Fibroblast of lung (primary cell): ENCODE measurements around the gene PDIA5. TPM values are rescaled to one million over a fixed set of nuclear protein-coding genes. Genes with fewer than 3 reads are reported as not detected.

Source experiments
- DNase-seq, 2 donors: peaks; one replicate each; pipeline versions ENCODE4 v3.0.0 to v3.0.0-alpha.2; 2010; ENCODE audit warnings: low read depth in 2 of 2
- H2AFZ ChIP-seq: 2 replicates; pipeline ENCODE4 v1.5.1; 2012; ENCODE audit warnings: low read length, control low read depth, inconsistent platforms
- H3K27ac ChIP-seq: 2 replicates; pipeline ENCODE4 v1.5.1; 2011; ENCODE audit warnings: low read length, control low read depth; ENCODE audit not compliant: insufficient read depth
- H3K27me3 ChIP-seq: 2 replicates; pipeline ENCODE4 v1.5.1; 2011; ENCODE audit warnings: mild to moderate bottlenecking, low read length; ENCODE audit not compliant: control insufficient read depth, insufficient read depth
- H3K36me3 ChIP-seq: 2 replicates; pipeline ENCODE4 v1.5.1; 2011; ENCODE audit warnings: low read length; ENCODE audit not compliant: control insufficient read depth, insufficient read depth
- H3K4me1 ChIP-seq: 2 replicates; pipeline ENCODE4 v1.5.1; 2011; ENCODE audit warnings: low read length; ENCODE audit not compliant: control insufficient read depth, insufficient read depth; ENCODE audit errors: extremely low read depth
- H3K4me2 ChIP-seq: 2 replicates; pipeline ENCODE4 v1.5.1; 2011; ENCODE audit warnings: low read length, control low read depth; ENCODE audit not compliant: insufficient read depth; ENCODE audit errors: extremely low read depth
- H3K4me3 ChIP-seq, 4 experiments: fragments of 200-600 bp in 1 of 4; sonication (generic) in 1 of 4; replicated peaks in 1 of 4; 2 replicates each; pipeline ENCODE4 v1.5.1; 2011 to 2016; ENCODE audit warnings: low read length in 4 of 4, low read depth in 3 of 4, mild to moderate bottlenecking in 3 of 4, control low read depth in 2 of 4, inconsistent platforms in 1 of 4, mixed read lengths in 1 of 4; ENCODE audit not compliant: insufficient read depth in 1 of 4; ENCODE audit errors: control extremely low read depth in 1 of 4
- H3K79me2 ChIP-seq: 2 replicates; pipeline ENCODE4 v1.5.1; 2012; ENCODE audit warnings: mild to moderate bottlenecking, low read length, inconsistent platforms; ENCODE audit not compliant: control insufficient read depth, insufficient read depth
- H3K9ac ChIP-seq: 2 replicates; pipeline ENCODE4 v1.5.1; 2011; ENCODE audit warnings: mild to moderate bottlenecking, low read length, control low read depth; ENCODE audit not compliant: insufficient read depth
- H3K9me3 ChIP-seq: 2 replicates; pipeline ENCODE4 v1.5.1; 2012; ENCODE audit warnings: low read depth, low read length; ENCODE audit not compliant: control insufficient read depth, insufficient read depth
- H4K20me1 ChIP-seq: 2 replicates; pipeline ENCODE4 v1.5.1; 2011; ENCODE audit warnings: low read length; ENCODE audit not compliant: control insufficient read depth, insufficient read depth; ENCODE audit errors: extremely low read depth
- CTCF ChIP-seq, 2 donors: IDR thresholded peaks in 1 of 2; conservative IDR thresholded peaks in 1 of 2; 1 replicate in 1 of 2; 2 replicates in 1 of 2; pipeline ENCODE4 v1.5.1; 2011 to 2012; ENCODE audit warnings: low read length in 2 of 2, control low read depth in 1 of 2, inconsistent platforms in 1 of 2, low read depth in 1 of 2, mild to moderate bottlenecking in 1 of 2
- EZH2 ChIP-seq: IDR thresholded peaks from 2 replicates; pipeline ENCODE4 v1.5.1; 2012; ENCODE audit warnings: low read length, control low read depth, mild to moderate bottlenecking; ENCODE audit errors: missing control alignments
- polyA plus RNA-seq, 2 donors: library from polyadenylated mRNA; depleted of rRNA in 1 of 2; stranded (reverse) in 1 of 2; unstranded in 1 of 2; fragments of >200 nt; gene quantifications; 2 replicates each; pipeline ENCODE4 v1.2.1, GENCODE V29; 2011 to 2012; ENCODE audit warnings: missing spikeins in 1 of 2
- total RNA-seq: library from RNA; depleted of rRNA; stranded (reverse); fragments of >200 nt; gene quantifications from 2 replicates; pipeline ENCODE4 v1.2.1, GENCODE V29; 2014

Gene PDIA5
- total and polyA plus RNA-seq, 2 donors (not counting 1 experiment from before 2014, with no cell fraction given): 27.9 to 51.4 TPM

DNA sequence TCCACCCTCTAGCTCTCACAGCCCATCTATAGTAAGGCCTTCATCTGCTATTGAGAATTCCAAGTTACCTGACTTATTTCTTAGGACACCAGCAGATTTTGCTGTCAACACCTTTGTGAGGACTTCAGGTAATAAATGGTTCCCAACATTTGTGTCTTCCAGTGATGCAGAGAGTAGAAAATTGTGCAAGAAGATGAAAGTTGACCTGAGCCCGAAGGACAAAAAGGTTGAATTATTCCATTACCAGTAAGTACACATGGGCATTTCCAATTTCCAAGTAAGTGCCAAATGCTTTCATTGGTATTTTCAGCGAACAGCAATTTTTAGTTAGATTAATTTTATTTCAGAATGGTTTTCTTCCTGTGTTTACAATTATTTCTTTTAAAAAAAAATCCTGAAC lies 35.4 kb downstream of the PDIA5 start:
- DNase-seq: no peak
- no peak overlapping the region for H3K4me3 ChIP-seq
- H3K9ac ChIP-seq: no peak overlapping the region
- TF ChIP-seq EZH2: no peak
- TF ChIP-seq CTCF (conservative IDR thresholded peaks at IDR 0.05 in 1 of 2, IDR thresholded peaks at IDR 0.05 in 1 of 2; ENCODE audit: low read depth in 1 of 2, low read length in 2 of 2): no peak
- H3K4me1 ChIP-seq: peaks cover 9% of the 10 kb centered on the region
- peaks cover 16% of the 10 kb centered on the region for H3K36me3 ChIP-seq
- H3K27me3 ChIP-seq: no peaks in the 10 kb centered on the region
- no peak overlapping the region for H3K27ac ChIP-seq
- H2AFZ ChIP-seq: no peak overlapping the region
- H3K4me2 ChIP-seq: no peak overlapping the region
- H3K9me3 ChIP-seq: no peaks in the 10 kb centered on the region
- H4K20me1 ChIP-seq: no peaks in the 10 kb centered on the region
- H3K79me2 ChIP-seq: no peaks in the 10 kb centered on the region

- Histone ChIP-seq H3K9ac (no peak overlapping the region), H4K20me1 (no peaks in the 10 kb centered on the region), H3K27me3 (no peaks in the 10 kb centered on the region), H3K27ac (no peak overlapping the region), H3K4me3 (no peak overlapping the region), H3K4me1 (peaks cover 9% of the 10 kb centered on the region), H3K79me2 (no peaks in the 10 kb centered on the region), H3K9me3 (no peaks in the 10 kb centered on the region), H3K4me2 (no peak overlapping the region), H2AFZ (no peak overlapping the region), H3K36me3 (peaks cover 16% of the 10 kb centered on the region)
- TF ChIP-seq EZH2 (no peak), CTCF (conservative IDR thresholded peaks at IDR 0.05 in 1 of 2, IDR thresholded peaks at IDR 0.05 in 1 of 2; ENCODE audit: low read depth in 1 of 2, low read length in 2 of 2) (no peak)
- no peak for DNase-seq
Observed at GRCh38 chr3:123102826-123103225, 36.0 kb downstream of the PDIA5 start.

DNA sequence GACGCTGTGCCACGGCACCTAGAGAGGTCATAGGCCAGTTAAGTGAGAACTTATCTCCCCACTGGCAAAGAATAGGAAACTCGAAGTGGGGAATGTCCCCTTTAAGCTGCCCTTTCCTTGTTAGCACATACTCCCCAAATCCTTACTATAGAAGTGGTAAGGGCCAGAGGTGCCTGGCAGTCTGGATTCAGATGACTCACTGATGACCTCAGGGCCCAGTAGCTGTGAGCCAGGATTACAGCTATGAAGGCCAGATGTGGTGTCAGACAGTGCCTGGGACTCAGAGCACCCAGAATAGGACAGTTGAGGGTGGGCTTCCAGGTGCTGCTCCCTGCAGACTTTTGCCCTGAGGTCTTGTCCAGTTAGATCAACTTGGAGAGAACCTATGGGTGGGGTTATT lies 37.7 kb downstream of the PDIA5 start:
- peak; percentile 72 to 81 for DNase-seq
- Histone ChIP-seq H3K27me3 (no peaks in the 10 kb centered on the region), H3K36me3 (peaks cover 11% of the 10 kb centered on the region), H3K4me1 (peaks cover 9% of the 10 kb centered on the region), H2AFZ (no peak overlapping the region), H3K9me3 (no peaks in the 10 kb centered on the region), H4K20me1 (no peaks in the 10 kb centered on the region), H3K4me2 (peak overlapping the region; percentile 37), H3K27ac (peak overlapping the region; percentile 35), H3K79me2 (no peaks in the 10 kb centered on the region), H3K4me3 (no peak overlapping the region), H3K9ac (no peak overlapping the region)
- no peak for TF ChIP-seq CTCF (conservative IDR thresholded peaks at IDR 0.05 in 1 of 2, IDR thresholded peaks at IDR 0.05 in 1 of 2; ENCODE audit: low read depth in 1 of 2, low read length in 2 of 2)
- no peak for TF ChIP-seq EZH2
